Ishikawa (cell line): Measurements from ENCODE around the gene ST6GALNAC6.

Source experiments
- CEBPB ChIP-seq: IDR thresholded peaks from 2 replicates; pipeline ENCODE4 v1.6.1; 2012
- CREB1 ChIP-seq: IDR thresholded peaks from 2 replicates; pipeline ENCODE4 v1.6.1; 2012; ENCODE audit warnings: low read depth
- EGR1 ChIP-seq: IDR thresholded peaks from 2 replicates; pipeline ENCODE4 v1.6.1; 2012
- EP300 ChIP-seq: IDR thresholded peaks from 2 replicates; pipeline ENCODE4 v1.6.1; 2012; ENCODE audit warnings: borderline replicate concordance
- FOXM1 ChIP-seq: IDR thresholded peaks from 2 replicates; pipeline ENCODE4 v1.6.1; 2012; ENCODE audit warnings: low read depth, borderline replicate concordance
- NFIC ChIP-seq: IDR thresholded peaks from 2 replicates; pipeline ENCODE4 v1.6.1; 2012
- RAD21 ChIP-seq: IDR thresholded peaks from 2 replicates; pipeline ENCODE4 v1.6.1; 2012; ENCODE audit warnings: low read depth
- REST ChIP-seq: IDR thresholded peaks from 2 replicates; pipeline ENCODE4 v1.6.1; 2012; ENCODE audit warnings: low read depth, mild to moderate bottlenecking
- TAF1 ChIP-seq: IDR thresholded peaks from 2 replicates; pipeline ENCODE4 v1.6.1; 2012; ENCODE audit warnings: low read depth, mild to moderate bottlenecking
- TCF12 ChIP-seq: IDR thresholded peaks from 2 replicates; pipeline ENCODE4 v1.6.1; 2012; ENCODE audit warnings: low read depth
- TEAD4 ChIP-seq: IDR thresholded peaks from 2 replicates; pipeline ENCODE4 v1.6.1; 2012
- YY1 ChIP-seq: IDR thresholded peaks from 2 replicates; pipeline ENCODE4 v1.6.1; 2012; ENCODE audit warnings: low read depth
- ZBTB7A ChIP-seq: IDR thresholded peaks from 2 replicates; pipeline ENCODE4 v1.6.1; 2012; ENCODE audit warnings: low read depth
- TF ChIP-seq, protein P1 (sequence below): IDR thresholded peaks from 2 replicates; pipeline ENCODE4 v1.6.1; 2012
- TF ChIP-seq, protein P2 (sequence below): IDR thresholded peaks from 2 replicates; pipeline ENCODE4 v1.6.1; 2012

The ST6GALNAC6 gene

GRCh38 chr9:127876026-127876763, 23.2 kb downstream of the ST6GALNAC6 start:
- TF ChIP-seq EGR1 (no peak), TAF1 (no peak), TEAD4 (no peak), FOXM1 (no peak)

- no peak for TF ChIP-seq TEAD4
These were observed 24.0 kb downstream of the ST6GALNAC6 start for GRCh38 chr9:127875306-127875966.

- TF ChIP-seq NFIC (no peak), TAF1 (no peak)
These were observed 24.8 kb downstream of the ST6GALNAC6 start for GRCh38 chr9:127874301-127875221.

- TF ChIP-seq TAF1 = no peak
- no peak for TF ChIP-seq YY1
- TF ChIP-seq CREB1 = no peak
- no peak for TF ChIP-seq FOXM1
- TF ChIP-seq, protein P1, sequence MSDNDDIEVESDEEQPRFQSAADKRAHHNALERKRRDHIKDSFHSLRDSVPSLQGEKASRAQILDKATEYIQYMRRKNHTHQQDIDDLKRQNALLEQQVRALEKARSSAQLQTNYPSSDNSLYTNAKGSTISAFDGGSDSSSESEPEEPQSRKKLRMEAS = no peak
- TF ChIP-seq EGR1 = no peak
- no peak for TF ChIP-seq NFIC
- TF ChIP-seq ZBTB7A = no peak
- TF ChIP-seq, protein P2, sequence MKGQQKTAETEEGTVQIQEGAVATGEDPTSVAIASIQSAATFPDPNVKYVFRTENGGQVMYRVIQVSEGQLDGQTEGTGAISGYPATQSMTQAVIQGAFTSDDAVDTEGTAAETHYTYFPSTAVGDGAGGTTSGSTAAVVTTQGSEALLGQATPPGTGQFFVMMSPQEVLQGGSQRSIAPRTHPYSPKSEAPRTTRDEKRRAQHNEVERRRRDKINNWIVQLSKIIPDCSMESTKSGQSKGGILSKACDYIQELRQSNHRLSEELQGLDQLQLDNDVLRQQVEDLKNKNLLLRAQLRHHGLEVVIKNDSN = no peak
- no peak for TF ChIP-seq CEBPB
- TF ChIP-seq RAD21 = no peak
- TF ChIP-seq EP300 = no peak
- TF ChIP-seq TEAD4 = no peak
These were observed 25.5 kb downstream of the ST6GALNAC6 start for GRCh38 chr9:127873886-127874285.

- no peak for TF ChIP-seq ZBTB7A
- no peak for TF ChIP-seq REST
- TF ChIP-seq EP300 = no peak
- no peak for TF ChIP-seq FOXM1
- no peak for TF ChIP-seq CEBPB
- TF ChIP-seq TAF1 = no peak
- TF ChIP-seq CREB1 = no peak
- TF ChIP-seq EGR1 = no peak
- TF ChIP-seq TEAD4 = no peak
- TF ChIP-seq, protein P1 = no peak
- no peak for TF ChIP-seq TCF12
- TF ChIP-seq RAD21 = no peak
- no peak for TF ChIP-seq YY1
- TF ChIP-seq, protein P2 = no peak
- TF ChIP-seq NFIC = no peak
These were observed 26.1 kb downstream of the ST6GALNAC6 start for GRCh38 chr9:127873223-127873691.

DNA sequence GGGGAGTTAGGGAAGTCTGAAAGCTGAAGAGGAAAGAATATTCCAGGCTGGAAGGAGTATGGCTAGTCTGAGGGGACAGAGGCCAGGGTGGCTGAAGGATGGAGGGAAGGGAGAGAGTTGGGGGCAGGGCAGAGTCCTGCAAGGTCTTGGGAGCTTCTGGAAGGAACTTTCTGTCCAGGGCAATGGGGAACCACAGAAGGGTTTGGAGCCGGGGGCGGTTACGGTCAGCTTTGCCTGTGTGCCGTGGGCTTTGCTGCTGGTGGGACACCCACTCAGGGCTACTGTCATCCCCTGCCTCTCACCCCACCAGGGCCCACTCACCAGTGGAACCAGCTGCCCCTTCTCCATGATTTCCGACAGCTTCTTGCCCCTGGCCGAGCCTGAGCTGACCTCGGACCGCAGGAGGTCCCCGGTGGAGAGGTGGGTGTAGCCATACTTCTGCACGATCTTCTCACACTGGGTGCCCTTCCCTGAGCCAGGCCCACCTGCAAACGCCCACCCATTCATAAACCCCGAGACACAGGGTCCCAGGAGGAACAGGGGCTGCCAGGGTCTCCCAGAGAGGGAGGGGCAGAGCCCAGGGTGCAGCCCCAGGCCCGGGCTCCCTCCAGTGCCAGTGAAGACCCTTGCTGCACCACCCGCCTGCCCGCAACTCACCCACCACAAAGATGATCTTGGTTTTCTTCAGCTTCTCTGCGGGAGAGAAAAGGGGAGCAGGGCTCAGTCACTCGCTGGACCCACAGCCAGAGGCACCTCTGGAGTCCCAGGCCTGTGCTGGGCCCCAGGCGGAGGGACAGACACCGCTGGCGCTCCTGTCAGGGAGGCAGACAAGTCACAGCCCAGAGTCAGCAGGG, 26.8 kb downstream of the ST6GALNAC6 start:
- TF ChIP-seq TAF1 (no peak), NFIC (no peak), FOXM1 (no peak), TEAD4 (no peak), REST (no peak), RAD21 (no peak)
- TF ChIP-seq, protein P2 = no peak
